OCI-M2 (cell line): ENCODE data around the gene BBS10.
"Not testable (repeated sequence)": the region's sequence is repeated elsewhere in the genome, so short reads cannot be mapped to it uniquely, and the experiment has no call there.

Experiments
- DNase-seq: peaks from one replicate; lab custom pipeline; 2025; ENCODE audit not compliant: unreplicated experiment; lab: John Stamatoyannopoulos, UW

BBS10 gene

GRCh38 chr12:76348079-76348901 is at the start of gene BBS10:
BBS10 (minus strand) TSS chr12:76348415; CDS start chr12:76348358, 57 bp downstream.
- DNase-seq, result peak; percentile 26

- no peak for DNase-seq
Observed at GRCh38 chr12:76391461-76391860, 43.2 kb upstream of the BBS10 start.

- no peak for DNase-seq
Observed at GRCh38 chr12:76387614-76388013, 39.4 kb upstream of the BBS10 start.

DNA sequence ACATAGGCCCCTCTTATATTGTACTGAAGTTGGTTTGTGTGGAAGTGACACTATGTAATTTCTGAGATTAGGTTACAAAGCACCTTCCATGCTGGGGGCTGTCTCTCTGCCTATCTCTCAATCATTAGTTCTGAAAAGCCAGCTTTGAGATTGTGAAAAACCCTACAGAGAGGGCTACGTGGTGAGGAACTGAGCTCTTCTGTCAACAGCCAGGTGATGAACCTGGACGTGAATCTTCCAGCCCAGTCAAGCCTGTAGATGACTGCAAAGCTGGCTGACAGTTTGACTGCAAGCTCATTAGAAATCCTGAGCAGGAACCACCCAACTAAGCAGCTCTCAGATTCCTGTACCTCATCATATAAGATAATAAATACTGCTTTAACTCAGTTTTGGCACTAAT is 36.3 kb upstream of the BBS10 start:
- no peak for DNase-seq

GRCh38 chr12:76383988-76384387 is 35.8 kb upstream of the BBS10 start:
- no peak for DNase-seq

DNA sequence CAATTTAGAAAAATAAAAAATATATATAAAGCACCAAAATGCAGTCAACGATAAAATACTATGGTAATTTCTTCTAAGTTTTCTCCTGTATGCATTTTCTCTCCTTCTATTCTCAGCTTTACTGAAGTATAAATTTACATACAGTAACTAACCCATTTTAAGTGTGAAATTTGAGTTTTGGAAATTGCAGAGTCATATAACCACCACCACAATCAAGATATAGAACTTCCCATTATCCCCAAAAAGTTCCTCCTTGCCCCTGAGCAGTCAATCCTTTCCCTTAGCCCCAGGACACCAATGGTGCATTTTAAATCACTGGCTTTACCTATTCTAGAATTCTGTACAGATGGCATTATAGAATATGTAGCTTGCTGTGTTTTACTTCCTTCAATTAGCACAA is 31.0 kb upstream of the BBS10 start:
- no peak for DNase-seq

DNA sequence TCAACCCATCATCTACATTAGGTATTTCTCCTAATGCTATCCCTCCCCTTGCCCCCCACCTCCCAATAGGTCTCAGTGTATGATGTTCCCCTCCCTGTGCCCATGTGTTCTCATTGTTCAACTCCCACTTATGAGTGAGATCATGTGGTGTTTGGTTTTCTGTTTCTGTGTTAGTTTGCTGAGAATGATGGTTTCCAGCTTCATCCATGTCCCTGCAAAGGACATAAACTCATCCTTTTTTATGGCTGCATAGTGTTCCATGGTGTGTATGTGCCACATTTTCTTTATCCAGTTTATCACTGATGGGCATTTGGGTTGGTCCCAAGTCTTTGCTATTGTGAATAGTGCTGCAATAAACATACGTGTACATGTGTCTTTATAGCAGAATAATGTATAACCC is 28.7 kb upstream of the BBS10 start:
- DNase-seq, result not testable (repeated sequence)

DNA sequence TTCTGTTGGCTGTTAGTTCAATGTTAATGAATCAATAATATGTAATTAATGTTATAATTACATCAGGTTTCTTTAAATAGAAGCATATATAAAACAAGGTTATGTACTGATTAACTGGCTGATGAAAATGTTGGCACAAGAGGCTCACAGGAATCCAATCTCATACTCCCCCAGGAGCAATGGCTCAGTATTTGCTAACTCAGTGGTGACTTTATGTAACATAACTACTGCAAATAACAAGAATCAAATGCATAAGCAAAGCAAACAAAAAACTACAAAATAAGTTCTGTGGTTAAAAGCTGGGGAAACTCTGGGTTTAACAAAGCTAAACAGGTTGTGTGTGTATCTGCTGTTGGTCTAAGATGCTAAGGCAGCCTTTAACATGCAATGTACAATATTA is 27.7 kb upstream of the BBS10 start:
- no peak for DNase-seq

- DNase-seq, result no peak
Observed at GRCh38 chr12:76375470-76375869, 27.3 kb upstream of the BBS10 start.

DNA sequence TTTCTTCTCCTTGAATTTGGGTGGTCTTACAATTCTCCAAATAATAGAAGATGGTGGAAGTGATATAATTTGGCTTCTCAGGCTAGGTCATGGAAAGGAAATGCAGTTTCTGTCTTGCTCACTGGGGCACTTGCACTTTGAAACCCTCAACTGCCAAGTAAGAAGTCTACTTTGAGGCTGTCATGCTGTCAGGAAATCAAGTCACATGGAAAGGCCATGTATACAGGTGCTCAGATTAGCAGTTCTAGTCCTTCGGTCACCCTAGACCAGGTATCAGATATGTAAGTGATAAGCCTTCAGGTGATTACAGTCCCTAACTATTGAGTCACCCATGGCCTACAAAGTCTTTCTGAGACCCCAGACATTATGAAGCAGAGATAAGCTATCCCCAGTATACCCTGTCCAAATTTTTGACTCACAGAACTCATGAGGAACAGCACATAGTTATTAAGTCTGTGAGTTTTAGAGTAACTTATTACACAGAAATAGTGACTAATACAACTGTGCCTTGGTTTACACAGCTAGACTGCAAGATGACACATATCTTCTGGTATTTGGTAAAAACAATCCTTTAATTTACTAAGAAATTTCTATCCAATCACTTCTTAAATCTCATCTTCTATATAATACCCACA is 26.3 kb upstream of the BBS10 start:
- DNase-seq, result no peak

- DNase-seq, result no peak
Observed at GRCh38 chr12:76368230-76368629, 20.0 kb upstream of the BBS10 start.

GRCh38 chr12:76366163-76366562 is 17.9 kb upstream of the BBS10 start:
- DNase-seq, result no peak

DNA sequence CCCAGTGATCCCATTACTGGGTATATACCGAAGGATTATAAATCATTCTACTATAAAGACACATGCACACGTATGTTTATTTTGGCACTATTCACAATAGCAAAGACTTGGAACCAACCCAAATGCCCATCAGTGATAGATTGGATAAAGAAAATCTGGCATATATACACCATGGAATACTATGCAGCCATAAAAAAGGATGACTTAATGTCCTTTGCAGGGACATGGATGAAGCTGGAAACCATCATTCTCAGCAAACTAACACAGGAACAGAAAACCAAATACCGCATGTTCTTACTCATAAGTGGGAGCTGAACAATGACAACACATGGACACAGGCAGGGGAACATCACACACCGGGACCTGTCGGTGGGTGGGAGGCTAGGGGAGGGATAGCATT is 15.9 kb upstream of the BBS10 start:
- DNase-seq, result not testable (repeated sequence)

GRCh38 chr12:76360316-76360715 is 12.1 kb upstream of the BBS10 start:
- DNase-seq, result no peak

DNA sequence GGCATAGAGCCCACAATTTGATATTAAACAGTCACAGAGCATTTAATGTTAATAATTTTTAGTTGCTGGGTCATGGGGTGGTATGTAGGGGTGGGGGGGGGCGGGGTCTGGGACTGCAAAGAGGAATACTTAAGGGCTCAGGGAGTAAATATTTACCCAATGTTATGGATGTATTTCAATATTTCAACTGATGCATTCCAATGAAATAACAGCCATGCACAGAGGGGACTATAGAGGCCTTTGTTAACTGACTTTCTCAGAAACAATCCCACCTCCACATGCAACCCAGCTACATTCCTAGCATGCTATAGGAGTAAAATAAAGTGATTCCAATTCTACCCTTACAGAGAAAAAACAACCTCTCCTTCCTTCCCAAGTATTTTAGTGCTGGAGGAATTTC is 7.9 kb upstream of the BBS10 start:
- DNase-seq, result no peak

- DNase-seq, result no peak
Observed at GRCh38 chr12:76346798-76347420, 1.3 kb downstream of the BBS10 start.

DNA sequence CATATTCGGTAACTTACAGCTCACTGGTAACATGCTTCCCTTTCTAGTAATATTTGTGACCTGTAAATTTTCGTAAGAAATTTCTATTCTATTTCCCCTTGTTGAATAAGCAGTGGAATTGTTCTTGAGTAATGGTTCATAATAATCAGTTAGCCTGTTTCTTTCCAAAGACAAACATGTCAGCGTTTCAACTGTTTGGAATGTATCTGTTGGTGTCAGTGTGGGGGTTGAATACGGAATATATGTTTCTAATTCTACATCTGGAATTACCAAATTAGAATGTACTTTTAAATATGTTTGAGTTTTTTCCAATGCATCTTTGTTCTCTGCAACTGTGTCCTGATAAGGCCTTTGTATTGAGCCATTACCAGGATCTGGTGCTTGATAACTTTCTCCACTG is 2.0 kb downstream of the BBS10 start:
- DNase-seq, result no peak

- no peak for DNase-seq
Observed at GRCh38 chr12:76345569-76345968, 2.6 kb downstream of the BBS10 start.

DNA sequence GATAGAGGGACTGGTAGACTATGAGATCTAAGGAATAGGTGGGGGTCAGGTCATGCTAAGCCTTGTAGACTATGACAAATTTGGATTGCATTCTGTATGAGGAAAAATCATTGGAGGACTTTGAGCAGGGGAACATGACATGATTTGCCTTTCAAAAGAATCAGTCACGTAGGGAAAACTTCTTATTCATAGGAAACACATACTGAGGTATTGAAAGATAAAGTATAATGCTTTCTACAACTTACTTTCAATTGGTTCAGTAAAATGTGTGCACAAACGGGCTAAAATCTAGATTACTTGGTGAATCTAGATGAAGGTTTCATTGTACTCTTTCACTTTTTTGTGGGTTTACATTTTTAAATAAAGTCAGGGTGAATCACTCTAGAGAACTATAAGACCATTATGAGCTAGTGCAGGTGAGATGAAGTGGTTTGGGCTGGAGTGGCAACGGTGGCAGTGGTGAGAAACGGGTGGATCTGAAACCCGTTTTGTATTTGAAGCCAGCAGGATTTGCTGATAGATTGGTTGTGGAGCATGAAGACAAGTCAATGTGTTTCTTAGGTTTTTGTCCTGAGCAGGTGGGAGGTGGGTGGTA is 6.7 kb downstream of the BBS10 start:
- DNase-seq, result no peak

DNA sequence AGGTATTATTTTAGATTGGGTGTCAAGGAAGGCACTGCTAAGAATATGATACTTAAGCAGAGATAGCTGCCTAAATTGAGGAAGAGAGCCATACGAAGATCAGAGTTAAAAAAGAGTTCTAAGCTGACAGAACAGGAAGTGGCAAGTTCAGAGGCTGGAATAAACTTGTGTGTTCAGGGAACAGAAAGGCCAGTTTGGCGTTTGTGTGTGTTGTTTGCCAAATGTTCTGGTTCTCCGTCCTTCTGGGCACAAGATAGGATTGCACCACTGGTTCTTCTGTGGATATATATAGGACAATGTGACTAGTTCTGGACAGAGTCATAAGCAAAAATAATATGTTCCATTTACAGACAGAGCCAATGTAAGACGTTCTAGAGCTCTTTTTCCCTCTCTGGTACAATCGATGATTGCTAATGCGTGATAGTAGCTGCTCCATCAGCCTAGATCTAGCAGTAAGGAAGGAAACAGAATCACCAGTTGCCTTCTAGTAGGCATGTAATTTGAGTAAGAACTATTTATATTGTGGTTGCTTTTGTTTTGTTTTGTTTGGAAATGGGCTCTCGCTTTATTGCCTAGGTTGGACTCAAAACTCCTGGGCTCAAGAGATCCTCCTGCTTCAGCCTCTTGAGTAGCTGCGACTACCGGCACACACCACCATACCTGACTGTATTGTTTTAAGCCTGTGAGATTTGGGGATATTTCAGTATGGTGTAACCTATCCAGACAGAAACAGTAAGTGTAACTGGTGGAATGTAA is 7.4 kb downstream of the BBS10 start:
- DNase-seq, result no peak

DNA sequence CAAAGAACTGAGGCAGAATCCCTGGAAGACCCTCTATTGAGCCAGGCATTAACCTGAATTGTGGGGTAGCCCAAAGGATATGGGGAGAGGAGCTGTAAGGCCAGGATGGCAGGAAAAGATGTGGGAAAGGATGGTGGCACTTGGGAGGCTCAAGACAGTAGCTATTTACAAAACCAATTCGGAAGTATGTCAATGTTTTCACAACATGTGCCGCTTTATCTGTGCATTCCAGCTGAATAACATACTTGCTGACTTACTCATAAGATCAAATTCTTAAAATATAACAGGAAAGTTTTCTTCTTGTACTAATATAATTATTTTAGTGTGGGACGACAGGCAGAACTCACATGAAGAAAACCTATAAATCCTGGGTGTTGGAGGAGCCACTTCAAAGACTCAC is 10.6 kb downstream of the BBS10 start:
- no peak for DNase-seq
